H1 (cell line): ENCODE data around the gene TWIST2.

Source experiments
- CEBPB ChIP-seq: IDR thresholded peaks from 2 replicates; pipeline ENCODE4 v1.6.1; 2012; ENCODE audit warnings: low read depth, low read length
- ZNF274 ChIP-seq: IDR thresholded peaks from 2 replicates; pipeline ENCODE4 v1.7.0; 2012; ENCODE audit warnings: low read length, borderline replicate concordance; ENCODE audit errors: extremely low read depth
- TF ChIP-seq, protein P1 (sequence below): IDR thresholded peaks from 2 replicates; pipeline ENCODE4 v1.6.1; 2011; ENCODE audit warnings: low read depth, mild to moderate bottlenecking, low read length; ENCODE audit not compliant: insufficient read depth

DNA sequence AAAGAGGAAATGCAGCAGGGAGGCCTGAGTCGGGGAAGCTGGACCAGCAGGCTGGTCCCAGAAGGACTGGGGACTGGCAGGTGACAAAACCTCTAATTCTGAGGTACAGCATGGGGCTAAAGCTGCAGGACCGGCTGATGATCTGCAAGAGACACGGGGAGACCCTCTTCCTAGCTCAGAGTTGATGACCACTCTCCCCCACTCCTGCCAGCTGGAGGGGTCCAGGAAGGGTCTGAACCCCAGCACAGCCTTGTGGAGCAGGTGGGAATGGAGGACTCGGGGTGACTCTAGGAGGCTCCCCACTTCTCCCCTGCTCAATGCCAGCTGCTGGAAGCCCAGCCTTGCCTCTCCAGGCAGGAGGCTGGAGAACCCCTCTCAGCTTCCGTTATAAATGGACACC, 67.7 kb downstream of the TWIST2 start:
- TF ChIP-seq, protein P1, sequence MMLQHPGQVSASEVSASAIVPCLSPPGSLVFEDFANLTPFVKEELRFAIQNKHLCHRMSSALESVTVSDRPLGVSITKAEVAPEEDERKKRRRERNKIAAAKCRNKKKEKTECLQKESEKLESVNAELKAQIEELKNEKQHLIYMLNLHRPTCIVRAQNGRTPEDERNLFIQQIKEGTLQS = no peak
- TF ChIP-seq ZNF274 (no peak), CEBPB (no peak)
